MM.1S (cell line): ENCODE results near the gene FUT7.

Source experiments
- DNase-seq: peaks from one replicate; pipeline ENCODE4 v3.0.0-alpha.2; 2015
- H2AFZ ChIP-seq: fragments of 300-600 bp; sonication (generic); 2 replicates; pipeline ENCODE4 v1.6.0; 2016; ENCODE audit warnings: antibody characterized with exemption, low read length
- H3F3A ChIP-seq: fragments of 300-600 bp; sonication (generic); 2 replicates; pipeline ENCODE4 v1.6.1; 2016; ENCODE audit warnings: mild to moderate bottlenecking, antibody characterized with exemption, low read length, moderate library complexity, mixed read lengths; ENCODE audit not compliant: insufficient read depth
- H3K27ac ChIP-seq: fragments of 300-600 bp; sonication (generic); 2 replicates; pipeline ENCODE4 v1.5.1; 2016; ENCODE audit warnings: mild to moderate bottlenecking, low read length
- H3K27me3 ChIP-seq: fragments of 300-600 bp; sonication (generic); replicated peaks from 2 replicates; pipeline ENCODE4 v1.6.0; 2016; ENCODE audit warnings: low read length; ENCODE audit not compliant: insufficient read depth
- H3K36me3 ChIP-seq: fragments of 300-600 bp; sonication (generic); replicated peaks from 2 replicates; pipeline ENCODE4 v1.6.1; 2016; ENCODE audit warnings: mild to moderate bottlenecking, low read length, mixed read lengths; ENCODE audit not compliant: insufficient read depth
- H3K4me1 ChIP-seq: fragments of 300-600 bp; sonication (generic); 2 replicates; pipeline ENCODE4 v1.6.1; 2016; ENCODE audit warnings: low read length, mixed read lengths
- H3K4me2 ChIP-seq: fragments of 300-600 bp; sonication (generic); 2 replicates; pipeline ENCODE4 v1.6.0; 2016; ENCODE audit warnings: low read depth, low read length
- H3K4me3 ChIP-seq: fragments of 300-600 bp; sonication (generic); 2 replicates; pipeline ENCODE4 v1.5.1; 2016; ENCODE audit warnings: low read length, mixed read lengths
- H3K79me2 ChIP-seq: fragments of 300-600 bp; sonication (generic); 2 replicates; pipeline ENCODE4 v1.6.1; 2016; ENCODE audit warnings: mixed run types, low read length, mixed read lengths
- H3K9ac ChIP-seq: fragments of 300-600 bp; sonication (generic); 2 replicates; pipeline ENCODE4 v1.6.1; 2016; ENCODE audit warnings: low read length, mixed read lengths
- H3K9me2 ChIP-seq: fragments of 300-600 bp; sonication (generic); replicated peaks from 2 replicates; pipeline ENCODE4 v1.6.1; 2016; ENCODE audit warnings: mild to moderate bottlenecking, low read length, mixed read lengths; ENCODE audit not compliant: insufficient read depth
- H3K9me3 ChIP-seq: fragments of 300-600 bp; sonication (generic); replicated peaks from 2 replicates; pipeline ENCODE4 v1.6.1; 2016; ENCODE audit warnings: mild to moderate bottlenecking, low read length, mixed read lengths; ENCODE audit not compliant: insufficient read depth
- H4K20me1 ChIP-seq: fragments of 300-600 bp; sonication (generic); 2 replicates; pipeline ENCODE4 v1.6.1; 2016; ENCODE audit warnings: mild to moderate bottlenecking, low read length, moderate library complexity, mixed read lengths; ENCODE audit not compliant: insufficient read depth
- EZH2 ChIP-seq: fragments of 300-600 bp; sonication (generic); optimal IDR thresholded peaks from 2 replicates; pipeline ENCODE3; 2017; ENCODE audit warnings: low read depth, mild to moderate bottlenecking, antibody characterized with exemption, low read length, mixed read lengths
- EZH2phosphoT487 ChIP-seq: fragments of 300-600 bp; sonication (generic); IDR thresholded peaks from 2 replicates; pipeline ENCODE4 v1.6.1; 2018; ENCODE audit warnings: antibody characterized with exemption, low read length
- TF ChIP-seq, protein P1 (sequence below): fragments of 300-600 bp; sonication (generic); IDR thresholded peaks from 2 replicates; pipeline ENCODE4 v1.5.1; 2016; ENCODE audit warnings: antibody characterized with exemption, low read length, mixed read lengths

The FUT7 gene

DNA sequence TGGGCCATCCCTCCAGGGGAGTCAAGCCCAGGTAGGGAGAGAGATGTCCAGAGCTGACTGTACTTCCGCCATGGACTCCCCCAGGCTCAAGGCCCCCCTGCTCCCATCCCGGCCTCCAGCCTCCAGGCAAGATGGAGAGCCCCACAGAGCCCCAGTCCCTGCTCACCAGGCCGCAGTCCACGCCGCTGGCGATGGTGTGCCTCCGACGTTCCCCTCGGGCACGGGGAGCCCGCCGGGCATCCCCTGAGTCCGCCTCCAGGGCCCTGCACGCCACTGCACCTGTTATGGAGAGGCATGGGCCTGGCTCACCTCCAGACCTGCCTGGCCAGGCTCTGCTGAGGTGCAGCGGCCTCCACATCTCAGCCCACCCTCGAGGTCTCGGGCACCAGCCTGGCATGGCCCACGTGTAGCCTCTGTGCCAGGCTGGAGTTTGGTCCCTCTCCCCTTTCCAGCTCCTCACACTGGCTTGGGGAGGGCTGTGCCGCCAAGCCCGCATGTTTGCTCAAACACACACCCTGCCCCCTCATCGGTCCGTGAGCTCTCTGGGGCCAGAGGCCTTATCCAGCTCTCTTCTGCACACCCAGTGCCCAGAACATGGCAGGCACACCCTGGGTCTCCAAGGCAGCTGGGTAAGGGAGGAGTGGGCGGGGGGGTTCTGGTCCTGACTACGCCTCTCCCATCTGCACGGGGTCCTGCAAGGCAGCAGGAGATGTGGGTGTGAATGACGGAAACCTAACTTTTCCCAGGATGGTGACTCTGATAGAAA, 34.4 kb upstream of the FUT7 start:
- Histone ChIP-seq H3K79me2 (peaks cover 29% of the 10 kb centered on the region), H3F3A (peaks cover 10% of the 10 kb centered on the region), H3K4me2 (no peak overlapping the region), H3K27ac (no peak overlapping the region), H3K27me3 (no peaks in the 10 kb centered on the region), H3K36me3 (no peaks in the 10 kb centered on the region), H3K9me2 (no peaks in the 10 kb centered on the region), H2AFZ (no peak overlapping the region), H4K20me1 (0 out of 2 replicates have a peak, but pooled peaks cover 3% of the 10 kb centered on the region), H3K9me3 (no peaks in the 10 kb centered on the region), H3K9ac (no peak overlapping the region), H3K4me3 (no peak overlapping the region), H3K4me1 (peaks cover 23% of the 10 kb centered on the region)
- TF ChIP-seq EZH2phosphoT487 = no peak
- TF ChIP-seq EZH2 = no peak
- TF ChIP-seq, protein P1, sequence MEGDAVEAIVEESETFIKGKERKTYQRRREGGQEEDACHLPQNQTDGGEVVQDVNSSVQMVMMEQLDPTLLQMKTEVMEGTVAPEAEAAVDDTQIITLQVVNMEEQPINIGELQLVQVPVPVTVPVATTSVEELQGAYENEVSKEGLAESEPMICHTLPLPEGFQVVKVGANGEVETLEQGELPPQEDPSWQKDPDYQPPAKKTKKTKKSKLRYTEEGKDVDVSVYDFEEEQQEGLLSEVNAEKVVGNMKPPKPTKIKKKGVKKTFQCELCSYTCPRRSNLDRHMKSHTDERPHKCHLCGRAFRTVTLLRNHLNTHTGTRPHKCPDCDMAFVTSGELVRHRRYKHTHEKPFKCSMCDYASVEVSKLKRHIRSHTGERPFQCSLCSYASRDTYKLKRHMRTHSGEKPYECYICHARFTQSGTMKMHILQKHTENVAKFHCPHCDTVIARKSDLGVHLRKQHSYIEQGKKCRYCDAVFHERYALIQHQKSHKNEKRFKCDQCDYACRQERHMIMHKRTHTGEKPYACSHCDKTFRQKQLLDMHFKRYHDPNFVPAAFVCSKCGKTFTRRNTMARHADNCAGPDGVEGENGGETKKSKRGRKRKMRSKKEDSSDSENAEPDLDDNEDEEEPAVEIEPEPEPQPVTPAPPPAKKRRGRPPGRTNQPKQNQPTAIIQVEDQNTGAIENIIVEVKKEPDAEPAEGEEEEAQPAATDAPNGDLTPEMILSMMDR = no peak
- DNase-seq = no peak

DNA sequence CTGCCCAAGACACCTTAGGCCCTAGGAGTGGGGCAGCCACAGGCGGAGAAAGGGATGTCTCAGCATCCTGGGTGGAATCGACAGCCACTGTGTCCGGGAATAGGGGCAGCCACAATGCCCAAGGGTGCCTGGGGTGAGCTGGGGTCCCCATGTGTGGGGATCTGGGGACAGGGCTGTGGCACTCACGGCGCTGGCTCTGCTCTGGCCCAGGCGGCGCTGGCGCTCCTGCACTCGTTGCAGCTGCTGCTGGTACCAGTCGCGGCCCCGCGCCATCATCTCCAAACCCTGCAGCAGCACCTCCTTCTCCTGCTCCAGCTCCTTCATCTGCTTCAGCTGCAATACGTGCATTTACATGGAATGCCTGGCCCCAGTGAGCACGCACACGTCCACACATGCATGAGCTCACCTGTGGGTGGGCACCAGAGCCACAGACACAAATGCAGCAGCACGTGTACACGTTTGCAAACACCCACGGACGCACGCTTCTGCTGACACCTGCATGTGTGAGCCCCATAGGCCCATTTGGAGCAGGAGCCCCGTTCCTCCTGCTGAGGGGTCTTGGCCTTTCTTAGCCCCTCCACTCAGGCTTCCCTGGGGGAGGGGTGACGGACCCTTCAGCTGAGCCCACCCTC, 33.6 kb upstream of the FUT7 start:
- TF ChIP-seq EZH2 (no peak), EZH2phosphoT487 (no peak)
- TF ChIP-seq, protein P1 = no peak
- H3K4me2 ChIP-seq = no peak overlapping the region
- no peak for DNase-seq
- no peak overlapping the region for H3K4me3 ChIP-seq
- peaks cover 29% of the 10 kb centered on the region for H3K79me2 ChIP-seq
- no peak overlapping the region for H2AFZ ChIP-seq
- 0 out of 2 replicates have a peak, but pooled peaks cover 3% of the 10 kb centered on the region for H3K27me3 ChIP-seq
- H3K9ac ChIP-seq = no peak overlapping the region
- H3K9me3 ChIP-seq = no peaks in the 10 kb centered on the region
- no peaks in the 10 kb centered on the region for H3K36me3 ChIP-seq
- peaks cover 16% of the 10 kb centered on the region for H3K4me1 ChIP-seq
- 0 out of 2 replicates have a peak, but pooled peaks cover 3% of the 10 kb centered on the region for H4K20me1 ChIP-seq
- peaks cover 10% of the 10 kb centered on the region for H3F3A ChIP-seq
- H3K27ac ChIP-seq = no peak overlapping the region
- no peaks in the 10 kb centered on the region for H3K9me2 ChIP-seq

DNA sequence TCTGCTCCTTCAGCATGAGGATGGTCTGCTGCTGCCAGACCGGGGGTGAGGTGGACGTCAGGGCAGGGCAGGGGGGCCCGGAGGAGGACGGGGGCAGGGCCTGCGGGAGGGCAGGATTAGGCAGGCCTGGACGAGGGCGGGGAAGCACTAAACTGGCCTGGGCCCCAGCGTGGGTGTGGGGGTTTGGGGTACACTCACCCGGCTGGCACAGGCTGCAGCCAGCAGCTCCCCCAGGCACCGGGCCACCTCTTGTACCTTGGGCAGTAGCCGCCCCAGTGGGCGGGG, 32.9 kb upstream of the FUT7 start:
- Histone ChIP-seq H3F3A (peaks cover 10% of the 10 kb centered on the region), H3K9ac (no peak overlapping the region), H3K4me1 (peaks cover 16% of the 10 kb centered on the region), H3K27me3 (0 out of 2 replicates have a peak, but pooled peaks cover 8% of the 10 kb centered on the region), H3K4me2 (no peak overlapping the region), H3K9me2 (no peaks in the 10 kb centered on the region), H3K27ac (no peak overlapping the region), H4K20me1 (0 out of 2 replicates have a peak, but pooled peaks cover 3% of the 10 kb centered on the region), H3K4me3 (no peak overlapping the region), H2AFZ (no peak overlapping the region), H3K36me3 (no peaks in the 10 kb centered on the region), H3K9me3 (no peaks in the 10 kb centered on the region), H3K79me2 (peaks cover 29% of the 10 kb centered on the region)
- no peak for DNase-seq
- no peak for TF ChIP-seq EZH2
- TF ChIP-seq, protein P1 = no peak
- TF ChIP-seq EZH2phosphoT487 = no peak
